ENCODE results near the gene DARS2. TPM values are rescaled to one million over a fixed set of nuclear protein-coding genes. Genes with fewer than 3 reads are reported as not detected.
"Not testable (repeated sequence)": the region's sequence is repeated elsewhere in the genome, so short reads cannot be mapped to it uniquely, and the experiment has no call there.

Gene DARS2
- total RNA-seq: 10 to 100 TPM; 16.3 to 22.2 TPM

- Mint-ChIP-seq H3K27me3 (ENCODE audit: low read depth) (no peaks in the 10 kb centered on the region), H3K27ac (peak within 1 kb of the TSS; percentile 98), H3K4me3 (peak within 1 kb of the TSS; percentile 89 to 95), H3K4me1 (ENCODE audit: low read depth) (peaks cover 68% of the 10 kb centered on the region), H3K36me3 (ENCODE audit: insufficient read depth in 2 of 2) (peaks cover 20 to 24% of the 10 kb centered on the region in 2 donors), H3K9me3 (no peaks in the 10 kb centered on the region)
- DNase-seq (peak; percentile 87 to 91), ATAC-seq (replicated peaks in 1 of 2) (peak; percentile 87)
Observed at GRCh38 chr1:173824315-173825081, at the start of gene DARS2, which contains the start of gene CENPL. DARS2 (plus strand) TSS chr1:173824673; CDS start chr1:173825230, 557 bp downstream. CENPL (minus strand) TSS chr1:173824883; CDS start chr1:173811299, 13,584 bp downstream.

- H3K27me3 Mint-ChIP-seq (ENCODE audit: low read depth): no peaks in the 10 kb centered on the region
- H3K9me3 Mint-ChIP-seq: no peaks in the 10 kb centered on the region
- H3K4me3 Mint-ChIP-seq: no peak overlapping the region
- peak overlapping the region; percentile 37 for H3K27ac Mint-ChIP-seq
- peaks cover 9 to 12% of the 10 kb centered on the region in 2 donors for H3K36me3 Mint-ChIP-seq (ENCODE audit: insufficient read depth in 2 of 2)
- DNase-seq: no peak
- peak in 1 of 2 donors; percentile 25 for ATAC-seq (replicated peaks in 1 of 2)
- no peaks in the 10 kb centered on the region for H3K4me1 Mint-ChIP-seq (ENCODE audit: low read depth)
Observed at GRCh38 chr1:173775578-173776226, 48.8 kb upstream of the DARS2 start.

- no peak overlapping the region for H3K27ac Mint-ChIP-seq
- ATAC-seq (replicated peaks in 1 of 2) (no peak), DNase-seq (no peak)
- no peaks in the 10 kb centered on the region for H3K4me1 Mint-ChIP-seq (ENCODE audit: low read depth)
- H3K27me3 Mint-ChIP-seq (ENCODE audit: low read depth): no peaks in the 10 kb centered on the region
- no peaks in the 10 kb centered on the region for H3K9me3 Mint-ChIP-seq
- H3K4me3 Mint-ChIP-seq: no peak overlapping the region
- H3K36me3 Mint-ChIP-seq (ENCODE audit: insufficient read depth in 2 of 2): peaks cover 9 to 12% of the 10 kb centered on the region in 2 donors
Observed at GRCh38 chr1:173779936-173780335, 44.5 kb upstream of the DARS2 start.

- Mint-ChIP-seq H3K9me3 (no peaks in the 10 kb centered on the region), H3K36me3 (ENCODE audit: insufficient read depth in 2 of 2) (peaks cover 0 to 8% of the 10 kb centered on the region in 2 donors), H3K4me1 (ENCODE audit: low read depth) (no peaks in the 10 kb centered on the region), H3K4me3 (no peak overlapping the region), H3K27ac (no peak overlapping the region), H3K27me3 (ENCODE audit: low read depth) (no peaks in the 10 kb centered on the region)
- ATAC-seq (replicated peaks in 1 of 2) (no peak), DNase-seq (no peak)
Observed at GRCh38 chr1:173784997-173785396, 39.5 kb upstream of the DARS2 start.

GRCh38 chr1:173789841-173790240, 34.6 kb upstream of the DARS2 start:
- Mint-ChIP-seq H3K4me1 (ENCODE audit: low read depth) (no peaks in the 10 kb centered on the region), H3K36me3 (ENCODE audit: insufficient read depth in 2 of 2) (peaks cover 0 to 10% of the 10 kb centered on the region in 2 donors), H3K9me3 (no peaks in the 10 kb centered on the region), H3K27me3 (ENCODE audit: low read depth) (no peaks in the 10 kb centered on the region), H3K4me3 (no peak overlapping the region), H3K27ac (no peak overlapping the region)
- DNase-seq (no peak), ATAC-seq (replicated peaks in 1 of 2) (no peak)

- ATAC-seq (replicated peaks in 1 of 2) (no peak), DNase-seq (no peak)
- Mint-ChIP-seq H3K27me3 (ENCODE audit: low read depth) (no peaks in the 10 kb centered on the region), H3K36me3 (ENCODE audit: insufficient read depth in 2 of 2) (peaks cover 0 to 11% of the 10 kb centered on the region in 2 donors), H3K27ac (no peak overlapping the region), H3K4me3 (no peak overlapping the region), H3K9me3 (no peaks in the 10 kb centered on the region), H3K4me1 (ENCODE audit: low read depth) (no peaks in the 10 kb centered on the region)
Observed at GRCh38 chr1:173798078-173798477, 26.4 kb upstream of the DARS2 start.

- H3K4me3 Mint-ChIP-seq; H3K27me3 Mint-ChIP-seq (ENCODE audit: low read depth); H3K9me3 Mint-ChIP-seq; DNase-seq; H3K4me1 Mint-ChIP-seq (ENCODE audit: low read depth); ATAC-seq (replicated peaks in 1 of 2); H3K27ac Mint-ChIP-seq: not testable (repeated sequence)
- H3K36me3 Mint-ChIP-seq (ENCODE audit: insufficient read depth in 2 of 2): peaks cover 0 to 19% of the 10 kb centered on the region in 2 donors
Observed at GRCh38 chr1:173799995-173800394, 24.5 kb upstream of the DARS2 start.

GRCh38 chr1:173802961-173803360, 21.5 kb upstream of the DARS2 start:
- Mint-ChIP-seq H3K4me1 (ENCODE audit: low read depth) (no peaks in the 10 kb centered on the region), H3K36me3 (ENCODE audit: insufficient read depth in 2 of 2) (peaks cover 3 to 29% of the 10 kb centered on the region in 2 donors), H3K27ac (no peak overlapping the region), H3K9me3 (no peaks in the 10 kb centered on the region), H3K27me3 (ENCODE audit: low read depth) (no peaks in the 10 kb centered on the region), H3K4me3 (no peak overlapping the region)
- no peak for DNase-seq
- ATAC-seq (replicated peaks in 1 of 2): no peak

- not testable (repeated sequence) for H3K4me3 Mint-ChIP-seq; H3K9me3 Mint-ChIP-seq; H3K27ac Mint-ChIP-seq; DNase-seq; H3K27me3 Mint-ChIP-seq (ENCODE audit: low read depth); ATAC-seq (replicated peaks in 1 of 2)
- Mint-ChIP-seq H3K36me3 (ENCODE audit: insufficient read depth in 2 of 2) (peaks cover 24 to 26% of the 10 kb centered on the region in 2 donors), H3K4me1 (ENCODE audit: low read depth) (peaks cover 20% of the 10 kb centered on the region)
Observed at GRCh38 chr1:173813654-173814053, 10.8 kb upstream of the DARS2 start.

GRCh38 chr1:173818459-173818858, 6.0 kb upstream of the DARS2 start:
- H3K4me3 Mint-ChIP-seq: no peak overlapping the region
- peaks cover 42% of the 10 kb centered on the region for H3K4me1 Mint-ChIP-seq (ENCODE audit: low read depth)
- no peaks in the 10 kb centered on the region for H3K27me3 Mint-ChIP-seq (ENCODE audit: low read depth)
- no peaks in the 10 kb centered on the region for H3K9me3 Mint-ChIP-seq
- no peak for ATAC-seq (replicated peaks in 1 of 2)
- no peak for DNase-seq
- H3K27ac Mint-ChIP-seq: no peak overlapping the region
- peaks cover 16 to 28% of the 10 kb centered on the region in 2 donors for H3K36me3 Mint-ChIP-seq (ENCODE audit: insufficient read depth in 2 of 2)

GRCh38 chr1:173821680-173822079, 2.8 kb upstream of the DARS2 start:
- H3K36me3 Mint-ChIP-seq (ENCODE audit: insufficient read depth in 2 of 2): peaks cover 24 to 35% of the 10 kb centered on the region in 2 donors
- H3K9me3 Mint-ChIP-seq: no peaks in the 10 kb centered on the region
- peak overlapping the region in 1 of 2 donors; percentile 95 for H3K4me3 Mint-ChIP-seq
- ATAC-seq (replicated peaks in 1 of 2) (no peak), DNase-seq (no peak)
- no peaks in the 10 kb centered on the region for H3K27me3 Mint-ChIP-seq (ENCODE audit: low read depth)
- H3K4me1 Mint-ChIP-seq (ENCODE audit: low read depth): peaks cover 54% of the 10 kb centered on the region
- H3K27ac Mint-ChIP-seq: peak overlapping the region; percentile 94

GRCh38 chr1:173823781-173824314, 625 bp upstream of the DARS2 start:
- peaks cover 18 to 26% of the 10 kb centered on the region in 2 donors for H3K36me3 Mint-ChIP-seq (ENCODE audit: insufficient read depth in 2 of 2)
- ATAC-seq (replicated peaks in 1 of 2) (peak; percentile 56 to 63), DNase-seq (no peak)
- H3K4me1 Mint-ChIP-seq (ENCODE audit: low read depth): peaks cover 65% of the 10 kb centered on the region
- H3K4me3 Mint-ChIP-seq: peak overlapping the region; percentile 89 to 95
- H3K27ac Mint-ChIP-seq: peak overlapping the region; percentile 98
- H3K9me3 Mint-ChIP-seq: no peaks in the 10 kb centered on the region
- H3K27me3 Mint-ChIP-seq (ENCODE audit: low read depth): no peaks in the 10 kb centered on the region

GRCh38 chr1:173827611-173828010, 3.1 kb downstream of the DARS2 start:
- no peak for DNase-seq
- H3K4me1 Mint-ChIP-seq (ENCODE audit: low read depth): peaks cover 55% of the 10 kb centered on the region
- H3K9me3 Mint-ChIP-seq: no peaks in the 10 kb centered on the region
- ATAC-seq (replicated peaks in 1 of 2): no peak
- H3K27ac Mint-ChIP-seq: no peak overlapping the region
- peak overlapping the region; percentile 11 to 29 for H3K4me3 Mint-ChIP-seq
- no peaks in the 10 kb centered on the region for H3K27me3 Mint-ChIP-seq (ENCODE audit: low read depth)
- peaks cover 16 to 21% of the 10 kb centered on the region in 2 donors for H3K36me3 Mint-ChIP-seq (ENCODE audit: insufficient read depth in 2 of 2)
